ENCODE results near the gene DYRK1A.

Gene DYRK1A

DNA sequence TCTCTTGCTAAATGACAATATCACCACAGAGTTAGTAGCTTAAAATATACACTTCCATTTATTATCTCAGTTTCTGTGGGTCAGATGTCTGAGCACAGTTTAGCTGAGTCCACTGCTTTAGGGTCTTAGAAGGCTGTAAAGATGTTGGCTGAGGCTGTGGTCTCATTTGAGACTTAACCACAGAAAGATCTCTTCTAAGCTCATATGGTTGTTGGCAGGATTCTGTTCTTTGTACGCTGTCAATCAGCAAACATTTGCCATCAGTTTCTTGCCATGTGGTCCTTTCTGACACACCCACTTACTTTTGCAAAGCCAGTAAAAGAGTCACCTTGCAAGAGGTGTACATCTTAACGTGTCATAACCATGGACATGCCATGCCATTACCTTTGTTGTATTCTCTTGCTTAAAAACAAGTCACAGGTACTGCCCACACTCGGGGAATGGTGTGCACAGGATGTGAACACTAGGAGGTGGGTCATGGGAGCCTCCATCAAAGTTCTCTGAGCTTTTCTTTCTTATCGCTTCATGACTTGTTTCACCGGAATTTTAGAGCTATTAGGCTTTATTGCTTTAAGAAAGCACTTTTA is 18.7 kb downstream of the DYRK1A start:
- ATAC-seq (peak; percentile 23), DNase-seq (no peak)

- no peak for DNase-seq
- ATAC-seq: no peak
These were observed 19.6 kb downstream of the DYRK1A start for GRCh38 chr21:37386151-37386550.

- no peak for DNase-seq
- no peak for ATAC-seq
These were observed 22.9 kb downstream of the DYRK1A start for GRCh38 chr21:37389456-37389855.

DNA sequence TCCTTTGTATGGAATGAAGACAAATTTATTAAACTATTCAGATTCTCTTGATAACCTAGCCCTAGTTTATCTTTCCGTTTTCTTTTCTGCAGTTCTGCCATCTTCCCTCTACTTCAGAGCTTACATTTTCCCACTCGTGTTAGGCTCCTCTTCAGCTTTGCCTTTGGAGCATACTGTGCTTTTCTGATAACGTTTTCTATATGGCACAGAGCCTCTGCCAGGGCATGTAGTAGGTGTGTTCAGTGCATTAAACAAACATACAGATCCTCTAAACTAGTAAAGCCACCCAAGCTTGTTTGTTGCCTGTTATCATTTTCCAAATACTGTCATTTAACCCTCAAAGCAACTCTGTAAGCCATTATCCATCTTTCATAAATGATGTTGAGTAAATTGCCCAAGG is 25.1 kb downstream of the DYRK1A start:
- DNase-seq (no peak), ATAC-seq (no peak)

DNA sequence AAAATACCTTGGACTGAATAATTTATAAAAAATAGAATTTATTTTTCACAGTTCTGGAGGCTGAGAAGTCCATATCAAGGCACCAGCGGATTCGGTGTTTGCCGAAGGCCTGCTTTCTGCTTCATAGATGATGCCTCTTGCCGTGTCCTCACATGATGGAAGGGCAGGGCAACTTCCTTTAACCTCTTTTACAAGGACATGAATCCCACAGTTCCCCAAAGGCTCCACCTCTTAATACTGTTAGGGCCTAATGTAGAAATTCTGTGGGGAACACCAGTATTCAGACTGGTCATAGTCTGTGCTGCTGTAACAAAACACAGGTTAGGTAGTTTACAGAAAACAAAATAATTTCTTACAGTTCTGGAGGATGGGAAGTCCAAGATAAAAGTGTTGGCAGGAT is 25.9 kb downstream of the DYRK1A start:
- DNase-seq (no peak), ATAC-seq (no peak)

DNA sequence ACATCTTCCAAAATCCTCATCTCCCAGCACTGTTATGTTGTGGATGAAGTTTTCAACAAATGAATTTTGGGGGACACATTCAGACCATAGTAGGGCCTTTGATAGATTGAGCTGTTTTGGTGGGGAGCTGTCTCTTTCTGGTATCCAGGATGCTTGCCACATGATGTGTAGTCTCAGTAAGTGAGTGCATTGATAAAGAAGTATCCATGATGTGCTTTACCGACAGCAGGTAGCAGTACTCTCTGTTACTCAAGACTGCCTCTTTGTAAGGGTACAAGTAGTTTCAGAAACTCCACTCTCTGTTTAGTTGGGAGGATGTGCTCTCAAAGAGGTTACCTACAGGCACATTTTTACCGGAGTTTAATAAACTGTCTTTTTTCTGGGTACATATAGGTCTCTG is 26.5 kb downstream of the DYRK1A start:
- ATAC-seq (no peak), DNase-seq (no peak)

GRCh38 chr21:37393786-37394185 is 27.2 kb downstream of the DYRK1A start:
- no peak for DNase-seq
- no peak for ATAC-seq

- ATAC-seq (no peak), DNase-seq (no peak)
These were observed 29.4 kb downstream of the DYRK1A start for GRCh38 chr21:37395961-37396360.

DNA sequence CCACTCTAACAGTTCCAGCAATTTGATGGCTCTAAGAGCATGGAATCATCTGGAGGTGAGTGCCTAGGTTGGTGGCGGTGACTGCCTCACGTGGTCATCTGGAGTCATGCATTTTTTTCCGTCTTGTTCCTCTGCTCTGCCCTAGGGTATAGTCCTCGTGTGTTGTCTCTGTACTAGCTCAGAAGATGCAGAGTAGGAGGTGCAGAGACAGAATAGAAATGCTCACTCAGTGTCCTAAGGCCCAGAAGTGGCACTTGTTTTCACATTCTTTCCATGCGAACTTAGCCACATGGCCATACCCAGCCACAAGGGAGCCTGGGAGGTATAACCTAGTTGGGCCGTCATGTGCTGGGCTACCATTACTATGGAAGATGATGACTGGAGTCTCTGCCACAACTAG is 30.3 kb downstream of the DYRK1A start:
- ATAC-seq: peak; percentile 59
- DNase-seq: no peak

- peak; percentile 49 for ATAC-seq
- DNase-seq: no peak
These were observed 32.1 kb downstream of the DYRK1A start for GRCh38 chr21:37398697-37399096.

GRCh38 chr21:37402251-37402867 is 35.8 kb downstream of the DYRK1A start:
- DNase-seq: no peak
- no peak for ATAC-seq

DNA sequence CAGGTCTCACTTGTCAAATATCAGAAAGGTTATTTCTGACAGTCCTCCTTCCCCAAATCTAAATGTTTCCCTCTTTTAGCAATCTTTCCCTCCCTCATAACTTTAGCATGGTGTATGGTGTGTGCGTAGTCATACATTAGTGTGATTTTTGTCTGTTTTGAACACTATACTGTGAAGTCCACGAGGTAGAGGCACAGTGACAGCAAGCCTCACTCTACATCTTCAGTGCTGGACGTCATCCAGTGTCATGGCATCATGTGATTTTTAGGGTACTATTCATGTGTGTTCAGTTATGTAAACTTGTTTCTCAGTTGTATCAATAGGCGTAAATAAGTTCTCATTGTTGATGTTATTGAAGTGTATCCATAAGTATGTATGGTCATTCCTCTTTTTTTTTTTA is 39.1 kb downstream of the DYRK1A start:
- no peak for ATAC-seq
- DNase-seq: no peak

- DNase-seq (no peak), ATAC-seq (peak; percentile 54)
These were observed 41.3 kb downstream of the DYRK1A start for GRCh38 chr21:37407719-37408420.

DNA sequence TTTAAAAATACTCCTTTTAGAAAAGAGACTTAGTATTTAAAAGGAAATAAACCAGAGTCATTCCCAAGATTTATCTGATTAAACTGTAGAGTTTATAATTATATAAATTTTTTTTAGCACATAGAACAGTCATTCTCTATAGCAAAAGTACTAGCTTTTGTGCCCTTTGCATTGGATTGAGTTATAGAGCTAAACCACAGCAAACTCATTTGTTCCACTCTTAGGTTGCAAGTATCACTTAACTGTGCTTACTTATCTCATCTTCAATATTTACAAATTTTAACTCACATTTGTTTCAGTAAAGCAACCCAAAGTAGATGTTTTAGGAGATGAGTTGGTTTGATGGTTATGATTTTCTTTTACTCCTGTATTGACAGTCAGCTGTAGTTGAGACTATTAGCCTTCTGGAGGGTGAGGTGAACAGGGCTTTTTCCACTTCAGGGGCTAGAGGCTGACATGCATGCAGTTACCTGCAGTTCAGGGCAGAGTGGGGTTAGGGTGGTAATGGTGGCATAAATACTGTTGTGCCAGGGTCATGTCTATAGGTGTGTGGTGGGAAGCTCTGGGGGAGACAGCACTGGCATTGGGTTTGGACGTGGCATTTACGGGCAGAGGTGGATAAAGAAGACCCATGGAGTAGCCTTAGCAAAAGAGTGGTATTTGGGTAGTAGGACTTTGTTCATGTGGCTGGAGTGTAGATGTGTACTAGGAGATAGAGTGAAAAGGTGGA is 42.1 kb downstream of the DYRK1A start:
- ATAC-seq (peak; percentile 88), DNase-seq (no peak)

DNA sequence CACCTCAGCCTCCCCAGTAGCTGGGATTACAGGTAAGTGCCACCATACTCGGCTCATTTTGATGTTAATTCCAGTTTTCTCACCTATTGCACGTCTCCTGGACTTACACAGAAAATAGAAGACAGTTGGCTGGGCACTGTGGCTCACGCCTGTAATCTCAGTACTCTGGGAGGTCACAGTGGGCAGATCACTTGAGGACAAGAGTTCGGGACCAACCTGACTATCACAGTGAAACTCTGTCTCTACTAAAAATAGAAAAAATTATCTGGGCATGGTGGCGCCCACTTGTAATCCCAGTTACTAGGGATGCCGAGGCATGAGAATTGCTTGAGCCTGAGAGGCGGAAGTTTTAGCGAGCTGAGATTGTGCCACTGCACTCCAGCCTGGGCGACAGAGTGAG is 44.1 kb downstream of the DYRK1A start:
- DNase-seq: no peak
- no peak for ATAC-seq

- DNase-seq: no peak
These were observed 46.2 kb downstream of the DYRK1A start for GRCh38 chr21:37412603-37413360.

DNA sequence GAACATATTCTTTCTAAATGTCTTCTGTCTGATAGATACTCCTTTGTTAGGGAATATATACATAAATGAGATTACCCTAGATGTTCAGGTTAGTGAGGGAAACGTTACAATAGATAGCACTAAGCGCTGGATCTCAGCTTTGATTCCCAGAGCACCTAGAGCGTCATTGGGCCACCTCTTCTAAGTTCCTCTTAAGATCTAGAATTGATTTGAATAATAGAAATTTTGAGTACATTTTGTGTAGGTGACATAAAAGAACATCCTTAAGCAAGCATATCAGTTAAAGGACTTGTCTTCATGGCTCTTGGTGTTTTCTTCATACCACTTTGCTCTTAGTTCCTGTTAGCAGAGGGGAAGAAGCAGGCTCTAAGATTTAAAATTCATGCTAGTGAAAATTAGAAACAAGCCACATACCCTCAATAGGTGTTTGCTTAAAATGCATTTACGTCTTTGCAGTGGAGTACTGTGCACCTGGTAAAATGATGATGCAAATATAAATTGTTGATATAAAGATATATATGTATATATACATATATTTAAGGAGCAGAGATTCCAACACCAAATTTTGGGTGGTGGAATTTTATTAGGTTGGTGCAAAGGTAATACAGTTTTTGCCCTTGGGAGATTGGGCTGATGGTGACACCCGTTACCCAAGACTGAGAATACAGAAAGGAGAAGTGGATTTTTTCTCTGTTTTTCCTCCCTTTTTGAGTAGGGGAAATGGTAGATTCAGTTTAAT is 47.1 kb downstream of the DYRK1A start:
- no peak for ATAC-seq

More at GRCh38 chr21:37412603-37413360, 46.2 kb downstream of the DYRK1A start:
- no peak for ATAC-seq

DNA sequence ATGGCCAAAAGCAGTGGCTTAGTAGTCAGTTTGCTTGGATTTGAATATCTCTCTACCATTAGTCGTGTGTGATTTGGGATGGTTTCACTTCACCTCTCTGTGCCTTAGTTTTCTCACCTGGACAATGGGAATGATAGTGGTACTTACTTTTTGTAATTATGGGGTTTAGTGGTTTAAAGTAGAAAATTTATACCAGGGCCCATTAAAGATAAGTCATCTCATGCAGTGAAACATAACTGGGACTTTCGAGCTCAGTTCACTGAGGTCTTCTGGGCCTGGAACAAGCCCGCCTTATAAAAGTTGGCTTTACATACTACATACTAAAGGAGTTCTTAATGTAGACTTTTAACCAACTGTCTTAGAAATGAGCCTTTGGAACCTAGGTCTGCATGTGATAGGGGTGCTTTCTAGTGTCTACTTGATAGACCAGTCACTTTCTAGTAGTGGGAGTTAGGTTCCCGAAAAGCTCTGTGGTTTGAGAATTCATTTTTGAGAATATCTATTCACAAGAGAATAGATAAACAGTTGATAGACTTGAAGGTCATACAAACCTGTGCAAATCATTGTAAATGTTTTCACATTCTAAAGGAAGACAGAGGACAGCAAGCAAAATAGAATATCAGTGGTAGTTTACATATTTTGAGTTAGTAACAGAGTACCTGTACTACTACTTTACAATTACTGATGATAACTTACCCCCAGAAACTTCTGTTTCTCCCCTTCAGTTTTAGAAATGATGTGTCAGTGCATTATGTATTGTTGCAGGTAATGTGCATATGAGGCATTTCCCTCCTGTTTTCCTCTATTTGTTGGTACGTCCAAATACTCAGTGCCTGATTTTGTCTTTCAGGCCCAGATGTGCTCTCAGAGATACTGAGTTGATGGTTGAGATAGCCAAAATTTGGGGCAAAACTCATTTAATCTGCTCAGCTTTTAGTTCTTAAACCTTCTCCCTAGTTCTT is 48.0 kb downstream of the DYRK1A start:
- ATAC-seq (no peak), DNase-seq (no peak)

More for the DNA sequence above, 47.1 kb downstream of the DYRK1A start:
- DNase-seq: no peak

DNA sequence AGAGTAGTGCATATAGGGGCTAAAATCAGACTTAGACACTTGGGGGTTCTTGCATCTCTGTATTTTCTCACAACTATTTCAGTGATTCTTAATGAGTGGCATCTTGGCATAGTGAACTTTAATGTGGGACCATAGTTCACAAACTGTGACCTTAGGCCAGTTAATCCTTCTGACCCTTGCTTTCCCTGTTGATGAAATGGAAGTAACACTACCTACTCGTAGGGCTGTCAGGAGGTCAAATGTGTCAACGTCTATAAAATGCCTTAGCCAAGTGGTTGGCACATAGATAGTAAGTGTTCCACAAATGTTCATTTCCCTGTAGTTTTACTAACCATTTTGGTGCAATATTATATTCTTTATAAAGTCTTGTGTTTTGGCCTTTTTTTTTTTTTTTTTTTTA is 49.4 kb downstream of the DYRK1A start:
- ATAC-seq (peak; percentile 40), DNase-seq (no peak)

DNA sequence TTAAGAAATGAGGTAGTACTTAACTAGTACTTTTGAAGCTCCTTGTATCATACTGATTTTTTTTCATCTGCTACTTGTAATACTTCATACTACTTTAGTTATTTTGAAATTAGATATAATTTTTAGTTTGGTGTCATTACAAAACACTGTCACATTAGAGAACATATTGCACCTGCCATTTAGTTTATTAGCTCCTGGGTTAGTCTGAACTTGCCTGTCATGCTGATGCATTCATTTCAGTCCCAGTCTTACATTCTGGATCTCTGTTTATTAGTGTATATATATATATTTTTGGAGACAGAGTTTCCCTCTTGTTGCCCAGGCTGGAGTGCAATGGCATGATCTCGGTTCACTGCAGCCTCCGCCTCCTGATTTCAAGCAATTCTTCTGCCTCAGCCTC is 50.3 kb downstream of the DYRK1A start:
- ATAC-seq (no peak), DNase-seq (no peak)
